Tibial artery (tissue), 4 donors: ENCODE results near the gene OR52N2.

Experiments used
- DNase-seq, 2 donors: peaks; one replicate each; pipeline ENCODE4 v3.0.0-alpha.2; 2019
- H3K27ac ChIP-seq, 2 donors: fragments of 200-600 bp; sonication (generic) in 1 of 2; 1 replicate in 1 of 2; 2 replicates in 1 of 2; pipeline ENCODE4 v1.5.1; 2018 to 2019; ENCODE audit warnings: mild to moderate bottlenecking in 1 of 2
- H3K27me3 ChIP-seq, 2 donors: fragments of 200-600 bp; sonication (generic) in 1 of 2; one replicate each; pipeline versions ENCODE4 v1.5.1 to v1.6.0; 2016 to 2019
- H3K36me3 ChIP-seq, 3 donors: fragments of 200-600 bp; sonication (generic) in 2 of 3; one replicate each; pipeline ENCODE4 v1.5.1; 2016 to 2019; ENCODE audit warnings: mild to moderate bottlenecking in 2 of 3
- H3K4me1 ChIP-seq, 4 donors: fragments of 200-600 bp; sonication (generic) in 2 of 4; 1 replicate in 3 of 4; 2 replicates in 1 of 4; pipeline ENCODE4 v1.5.1; 2016 to 2019
- H3K4me3 ChIP-seq, 2 donors: fragments of 200-600 bp; sonication (generic) in 1 of 2; 1 replicate in 1 of 2; 2 replicates in 1 of 2; pipeline ENCODE4 v1.5.1; 2018 to 2019; ENCODE audit warnings: mild to moderate bottlenecking in 2 of 2
- H3K9me3 ChIP-seq, 3 donors: fragments of 200-600 bp; sonication (generic) in 1 of 3; one replicate each; pipeline ENCODE4 v1.5.1; 2016 to 2019
- intact Hi-C: fragments of 100-400 bp; cut with DNase I; formaldehyde crosslinking; loops from one replicate; pipeline ENCODE4 v1.15.0; 2023; ENCODE audit warnings: low total_unique reads
- TF ChIP-seq, protein P1 (sequence below), 2 experiments: fragments of 200-600 bp in 1 of 2; fragments of 450-650 bp in 1 of 2; IDR thresholded peaks; one replicate each; pipeline ENCODE4 v1.5.1; 2017 to 2019; ENCODE audit warnings: antibody characterized with exemption in 2 of 2, mild to moderate bottlenecking in 1 of 2, moderate library complexity in 1 of 2

The OR52N2 gene

DNA sequence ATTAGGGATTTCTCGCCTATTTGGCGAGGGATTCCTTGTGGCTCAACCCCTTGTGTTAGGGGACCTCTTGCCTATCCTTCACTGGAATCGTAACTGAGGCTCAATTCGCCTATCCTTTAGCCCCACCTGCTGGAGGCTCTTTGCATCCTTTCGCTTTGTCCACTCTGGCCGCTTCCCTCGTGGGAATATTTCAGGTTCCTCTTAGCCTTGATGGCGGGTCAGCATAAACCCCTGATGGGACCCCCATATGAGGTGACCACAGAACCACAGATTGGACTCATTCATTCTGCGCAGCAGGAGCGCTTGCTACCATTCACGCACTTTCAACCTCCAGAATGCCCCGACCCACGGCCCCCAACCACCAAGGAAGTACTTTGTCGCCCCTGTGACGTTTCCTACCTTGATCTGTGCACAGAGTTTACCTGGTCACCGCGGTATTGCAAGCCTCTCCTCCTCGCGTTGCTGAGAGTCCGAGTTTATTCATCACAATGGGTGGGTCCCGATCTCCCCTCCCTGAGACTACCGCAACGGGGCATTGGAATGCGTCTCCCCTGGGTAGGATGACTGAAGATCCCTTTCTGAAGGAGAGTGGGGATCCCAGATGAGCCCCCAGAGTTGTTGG is at the start of gene OR52N2:
Gene OR52N2 (plus strand): TSS at position 425 of the 622 bp plus-strand sequence. CDS start 11,412 bp downstream, outside the sequence.
- peak; percentile 72 to 82 for DNase-seq
- H3K9me3 ChIP-seq, result no peaks in the 10 kb centered on the region
- intact Hi-C loops, result loop anchor here (10.0 kb wide), 1 partner anchor 334 kb away; no protein-coding TSS in a partner anchor
- peaks cover 0 to 6% of the 10 kb centered on the region in 2 donors for H3K27me3 ChIP-seq
- TF ChIP-seq, protein P1, sequence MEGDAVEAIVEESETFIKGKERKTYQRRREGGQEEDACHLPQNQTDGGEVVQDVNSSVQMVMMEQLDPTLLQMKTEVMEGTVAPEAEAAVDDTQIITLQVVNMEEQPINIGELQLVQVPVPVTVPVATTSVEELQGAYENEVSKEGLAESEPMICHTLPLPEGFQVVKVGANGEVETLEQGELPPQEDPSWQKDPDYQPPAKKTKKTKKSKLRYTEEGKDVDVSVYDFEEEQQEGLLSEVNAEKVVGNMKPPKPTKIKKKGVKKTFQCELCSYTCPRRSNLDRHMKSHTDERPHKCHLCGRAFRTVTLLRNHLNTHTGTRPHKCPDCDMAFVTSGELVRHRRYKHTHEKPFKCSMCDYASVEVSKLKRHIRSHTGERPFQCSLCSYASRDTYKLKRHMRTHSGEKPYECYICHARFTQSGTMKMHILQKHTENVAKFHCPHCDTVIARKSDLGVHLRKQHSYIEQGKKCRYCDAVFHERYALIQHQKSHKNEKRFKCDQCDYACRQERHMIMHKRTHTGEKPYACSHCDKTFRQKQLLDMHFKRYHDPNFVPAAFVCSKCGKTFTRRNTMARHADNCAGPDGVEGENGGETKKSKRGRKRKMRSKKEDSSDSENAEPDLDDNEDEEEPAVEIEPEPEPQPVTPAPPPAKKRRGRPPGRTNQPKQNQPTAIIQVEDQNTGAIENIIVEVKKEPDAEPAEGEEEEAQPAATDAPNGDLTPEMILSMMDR (IDR thresholded peaks at IDR 0.05), result peak; percentile 77 to 79
- no peaks in the 10 kb centered on the region for H3K36me3 ChIP-seq
- H3K4me3 ChIP-seq, result peak within 1 kb of the TSS; percentile 35 to 37
- H3K4me1 ChIP-seq, result peaks cover 0 to 9% (median 4%) of the 10 kb centered on the region in 4 donors
- no peak within 1 kb of the TSS for H3K27ac ChIP-seq

DNA sequence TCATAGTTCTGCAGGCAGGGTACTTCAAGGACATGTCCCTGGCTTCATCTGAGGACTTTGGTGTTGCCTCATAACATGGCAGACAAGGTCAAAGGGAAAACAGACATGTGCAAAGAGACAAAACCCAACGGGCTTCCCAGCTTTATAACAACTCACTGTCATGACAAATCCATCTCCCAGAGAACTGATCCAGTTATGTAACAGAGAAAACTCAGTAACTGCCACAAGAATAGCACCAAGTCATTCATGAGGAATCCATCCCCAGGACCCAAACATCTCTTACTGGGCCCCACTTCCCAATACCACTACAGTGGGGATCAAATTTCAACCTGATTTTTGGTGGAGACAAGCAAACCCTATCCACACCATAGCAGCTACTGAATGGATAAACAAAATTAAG is 41.7 kb upstream of the OR52N2 start:
- no peak overlapping the region for H3K4me3 ChIP-seq
- TF ChIP-seq, protein P1 (IDR thresholded peaks at IDR 0.05), result no peak
- no peak for DNase-seq
- H3K4me1 ChIP-seq, result no peaks in the 10 kb centered on the region
- intact Hi-C loops, result no loop called here
- no peaks in the 10 kb centered on the region for H3K36me3 ChIP-seq
- no peaks in the 10 kb centered on the region for H3K27me3 ChIP-seq
- H3K9me3 ChIP-seq, result no peaks in the 10 kb centered on the region
- H3K27ac ChIP-seq, result no peak overlapping the region

DNA sequence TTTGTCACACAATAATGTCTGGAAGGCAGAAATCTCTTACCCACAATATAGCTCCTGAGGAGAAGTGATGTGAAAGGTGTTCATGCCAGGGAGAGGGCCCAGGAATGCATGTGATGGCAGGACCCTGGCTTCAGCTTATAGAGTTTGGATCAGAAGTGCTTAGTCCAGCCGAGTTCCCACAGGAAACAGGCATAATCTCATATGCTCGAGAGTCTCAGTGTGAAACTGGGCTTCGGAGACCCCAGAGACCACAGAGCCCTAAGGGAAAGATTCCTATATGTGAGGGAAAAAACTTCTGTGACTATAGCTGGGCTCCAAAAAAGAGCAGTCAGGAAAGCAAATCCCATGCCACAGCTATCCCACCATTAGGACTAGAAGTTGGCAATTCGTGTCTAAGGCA is 25.5 kb upstream of the OR52N2 start, which contains the start of gene OR52N5:
Gene OR52N5 (minus strand): TSS at position 101 of the 400 bp plus-strand sequence. CDS start 4,721 bp downstream, outside the sequence.
- H3K27me3 ChIP-seq, result no peaks in the 10 kb centered on the region

DNA sequence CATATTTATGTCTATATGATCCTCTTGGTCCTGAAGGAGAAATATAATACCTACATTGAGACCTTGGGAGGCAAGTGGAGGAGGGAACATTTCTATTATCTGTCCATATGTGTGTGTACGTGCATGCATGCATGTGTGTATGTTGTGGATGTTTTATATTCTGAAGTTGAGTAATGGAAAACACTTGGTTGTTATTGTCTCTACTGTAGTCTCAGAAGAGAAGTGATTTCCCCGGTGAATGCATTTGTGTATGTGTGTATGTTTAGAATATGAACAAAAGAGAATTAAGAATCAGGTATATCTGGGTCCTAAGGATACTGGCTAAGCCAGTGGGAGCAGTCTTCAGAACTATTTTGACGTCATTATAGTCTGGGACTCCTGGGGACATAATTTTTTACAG is 17.6 kb upstream of the OR52N2 start, which contains the start of gene OR52N1:
Gene OR52N1 (minus strand): TSS at position 101 of the 400 bp plus-strand sequence. CDS start 2,449 bp downstream, outside the sequence.
- Histone ChIP-seq H3K4me1 (no peaks in the 10 kb centered on the region), H3K9me3 (no peaks in the 10 kb centered on the region), H3K4me3 (no peak within 1 kb of the TSS), H3K27me3 (no peaks in the 10 kb centered on the region), H3K27ac (no peak within 1 kb of the TSS), H3K36me3 (no peaks in the 10 kb centered on the region)
- TF ChIP-seq, protein P1 (IDR thresholded peaks at IDR 0.05), result no peak
- no peak for DNase-seq
- intact Hi-C loops, result no loop called here

More for the DNA sequence above, 25.5 kb upstream of the OR52N2 start, which contains the start of gene OR52N5:
- DNase-seq, result no peak
- Histone ChIP-seq H3K36me3 (no peaks in the 10 kb centered on the region), H3K9me3 (no peaks in the 10 kb centered on the region), H3K27ac (no peak within 1 kb of the TSS), H3K4me3 (no peak within 1 kb of the TSS), H3K4me1 (no peaks in the 10 kb centered on the region)
- intact Hi-C loops, result no loop called here
- TF ChIP-seq, protein P1 (IDR thresholded peaks at IDR 0.05), result no peak

DNA sequence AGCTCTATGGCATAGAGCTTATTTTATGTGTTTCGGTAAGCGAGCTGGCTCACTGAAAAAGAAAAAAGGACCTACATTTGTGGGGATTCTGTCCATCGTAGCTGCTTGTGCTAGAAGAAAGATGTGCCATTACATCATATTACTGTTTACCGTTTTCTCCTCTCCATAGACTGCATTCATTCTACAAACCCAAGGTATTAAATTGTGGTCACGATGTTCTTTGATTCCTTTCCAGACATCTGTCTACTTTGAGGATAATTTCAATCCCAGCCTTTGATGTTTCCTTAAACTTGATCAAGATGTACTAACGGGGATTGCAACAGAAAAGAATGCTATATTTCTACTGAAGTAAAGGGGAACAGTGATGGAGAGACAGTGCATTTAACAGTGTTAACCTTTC is 12.2 kb upstream of the OR52N2 start:
- Histone ChIP-seq H3K27ac (no peak overlapping the region), H3K27me3 (no peaks in the 10 kb centered on the region), H3K36me3 (no peaks in the 10 kb centered on the region), H3K9me3 (no peaks in the 10 kb centered on the region), H3K4me1 (no peaks in the 10 kb centered on the region), H3K4me3 (no peak overlapping the region)
- TF ChIP-seq, protein P1 (IDR thresholded peaks at IDR 0.05), result no peak
- intact Hi-C loops, result no loop called here
- no peak for DNase-seq
